Stimulated activated naive CD8-positive, alpha-beta T cell treated with anti-CD3 and anti-CD28 coated beads, Interleukin-15, amount 100 ng/mL, for 72 hours (primary cell): ENCODE results near the gene GLYATL1.
"Not testable (repeated sequence)": the region's sequence is repeated elsewhere in the genome, so short reads cannot be mapped to it uniquely, and the experiment has no call there.

ENCODE experiments used
- ATAC-seq: fragments of 150-1000 bp; cut with Tn5 transposase; 2 replicates; pipeline ENCODE4 v1.10.0; 2021; ENCODE audit warnings: mild to moderate bottlenecking, moderate library complexity
- DNase-seq, 2 donors: peaks; one replicate each; pipeline ENCODE4 v3.0.0; 2021 to 2022
- H3K27ac Mint-ChIP-seq, 2 donors: one replicate each; pipeline ENCODE4 v1.8.0; 2022; ENCODE audit warnings: mild to moderate bottlenecking in 2 of 2, mixed read lengths in 2 of 2, moderate library complexity in 2 of 2
- H3K27me3 Mint-ChIP-seq: one replicate; pipeline ENCODE4 v1.8.0; 2022; ENCODE audit warnings: mixed read lengths
- H3K4me1 Mint-ChIP-seq: one replicate; pipeline ENCODE4 v1.8.0; 2022; ENCODE audit warnings: mild to moderate bottlenecking, mixed read lengths
- H3K4me3 Mint-ChIP-seq, 2 donors: one replicate each; pipeline ENCODE4 v1.8.0; 2022; ENCODE audit warnings: mild to moderate bottlenecking in 2 of 2, mixed read lengths in 2 of 2, moderate library complexity in 1 of 2
- H3K9me3 Mint-ChIP-seq, 2 donors: one replicate each; pipeline ENCODE4 v1.8.0; 2022; ENCODE audit warnings: mixed read lengths in 2 of 2

GLYATL1 gene

GRCh38 chr11:58945663-58946062 lies 6.4 kb downstream of the GLYATL1 start:
- Mint-ChIP-seq H3K27me3 (peaks cover 7% of the 10 kb centered on the region), H3K4me3 (no peak overlapping the region), H3K9me3 (no peaks in the 10 kb centered on the region), H3K4me1 (no peaks in the 10 kb centered on the region), H3K27ac (no peak overlapping the region)
- ATAC-seq (no peak), DNase-seq (no peak)

DNA sequence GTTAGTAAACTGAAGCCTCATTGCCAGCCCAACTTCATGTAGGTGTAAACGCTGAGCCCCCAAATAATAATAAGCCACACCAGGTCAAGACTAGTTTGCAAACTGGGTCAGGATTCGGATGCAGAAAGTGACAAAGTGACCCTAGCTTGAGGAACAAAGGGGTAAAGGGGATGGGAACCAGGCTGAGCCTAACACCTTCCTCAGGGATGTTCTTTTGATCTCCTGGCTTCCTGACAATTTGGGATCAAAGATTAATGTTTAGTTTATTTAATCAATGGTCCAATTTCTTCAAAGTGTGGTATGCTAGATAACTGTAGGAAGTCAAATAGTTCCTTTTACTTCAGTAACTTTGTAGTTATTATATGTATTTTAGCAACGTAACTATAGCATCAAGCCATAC lies 9.9 kb downstream of the GLYATL1 start:
- H3K27ac Mint-ChIP-seq: no peak overlapping the region
- no peaks in the 10 kb centered on the region for H3K9me3 Mint-ChIP-seq
- H3K4me1 Mint-ChIP-seq: no peaks in the 10 kb centered on the region
- no peak for ATAC-seq
- no peak overlapping the region for H3K4me3 Mint-ChIP-seq
- no peak for DNase-seq
- peaks cover 10% of the 10 kb centered on the region for H3K27me3 Mint-ChIP-seq

DNA sequence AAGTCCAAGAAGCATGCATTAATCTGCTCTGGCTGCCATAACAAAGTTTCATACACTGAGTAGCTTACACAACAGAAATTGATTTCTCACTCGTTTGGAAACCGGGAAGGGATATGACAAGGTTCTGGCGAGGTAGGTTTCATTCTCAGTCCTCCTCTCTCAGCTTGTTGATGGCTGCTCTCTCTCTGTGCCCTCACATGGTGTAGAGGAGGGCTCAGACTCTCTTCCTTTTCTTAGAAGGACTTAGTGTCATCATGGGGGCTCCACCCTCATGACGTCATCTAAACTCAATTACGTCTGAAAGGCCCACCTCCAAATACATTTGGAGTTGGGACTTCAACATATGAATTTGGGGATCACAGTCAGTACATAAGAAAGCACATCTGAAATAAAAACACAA lies 18.6 kb downstream of the GLYATL1 start:
- DNase-seq (no peak), ATAC-seq (peak; percentile 82)
- no peak overlapping the region for H3K4me3 Mint-ChIP-seq
- no peak overlapping the region for H3K27ac Mint-ChIP-seq
- H3K27me3 Mint-ChIP-seq: peaks cover 18% of the 10 kb centered on the region
- H3K4me1 Mint-ChIP-seq: no peaks in the 10 kb centered on the region
- no peaks in the 10 kb centered on the region for H3K9me3 Mint-ChIP-seq

- DNase-seq (peak; percentile 15 to 26), ATAC-seq (no peak)
- Mint-ChIP-seq H3K27ac (no peak overlapping the region), H3K9me3 (no peaks in the 10 kb centered on the region), H3K4me1 (no peaks in the 10 kb centered on the region), H3K4me3 (no peak overlapping the region), H3K27me3 (peaks cover 16% of the 10 kb centered on the region)
These were observed 19.2 kb downstream of the GLYATL1 start for GRCh38 chr11:58958500-58958899.

GRCh38 chr11:58963551-58964104 lies 24.3 kb downstream of the GLYATL1 start:
- DNase-seq (no peak), ATAC-seq (no peak)
- Mint-ChIP-seq H3K27ac (no peak overlapping the region), H3K4me1 (no peaks in the 10 kb centered on the region), H3K4me3 (no peak overlapping the region), H3K9me3 (no peaks in the 10 kb centered on the region), H3K27me3 (peaks cover 9% of the 10 kb centered on the region)

DNA sequence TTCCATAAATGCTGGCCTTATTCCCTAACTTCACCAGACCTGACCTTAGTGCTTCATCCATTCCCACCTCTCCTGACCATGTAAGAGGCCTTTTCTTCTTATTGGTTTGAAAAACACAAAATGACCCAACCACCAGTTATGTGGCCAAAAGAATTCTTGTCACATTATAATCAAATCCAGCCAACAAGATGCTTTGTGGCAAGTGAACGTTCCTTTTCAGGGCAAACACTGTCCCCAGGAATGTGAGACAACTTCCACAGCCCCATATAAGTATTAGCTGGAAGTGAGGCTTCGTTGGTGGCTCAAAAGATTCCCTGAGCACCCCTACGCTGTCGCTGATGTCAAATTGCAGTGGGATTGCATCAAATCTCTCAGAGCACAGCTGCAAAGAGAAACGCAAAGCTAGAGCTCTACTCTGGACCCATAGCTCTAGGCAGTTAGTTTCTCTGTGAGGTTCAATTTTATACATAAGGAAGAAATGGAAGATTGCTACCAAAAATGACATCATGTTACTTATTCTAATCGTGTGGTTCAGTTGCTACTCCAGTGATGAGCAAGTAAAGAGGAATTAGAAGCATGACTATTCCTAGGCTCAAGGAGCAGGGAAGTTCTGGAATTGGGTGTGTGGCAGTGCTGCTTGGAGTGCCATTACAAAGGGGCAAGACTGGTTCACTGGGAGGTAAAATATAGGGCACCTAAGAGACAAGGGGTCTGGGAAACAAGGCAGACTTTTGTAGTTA lies 26.1 kb downstream of the GLYATL1 start:
- Mint-ChIP-seq H3K27me3 (peaks cover 9% of the 10 kb centered on the region), H3K27ac (no peak overlapping the region), H3K4me1 (no peaks in the 10 kb centered on the region), H3K4me3 (no peak overlapping the region), H3K9me3 (no peaks in the 10 kb centered on the region)
- ATAC-seq: no peak
- no peak for DNase-seq

DNA sequence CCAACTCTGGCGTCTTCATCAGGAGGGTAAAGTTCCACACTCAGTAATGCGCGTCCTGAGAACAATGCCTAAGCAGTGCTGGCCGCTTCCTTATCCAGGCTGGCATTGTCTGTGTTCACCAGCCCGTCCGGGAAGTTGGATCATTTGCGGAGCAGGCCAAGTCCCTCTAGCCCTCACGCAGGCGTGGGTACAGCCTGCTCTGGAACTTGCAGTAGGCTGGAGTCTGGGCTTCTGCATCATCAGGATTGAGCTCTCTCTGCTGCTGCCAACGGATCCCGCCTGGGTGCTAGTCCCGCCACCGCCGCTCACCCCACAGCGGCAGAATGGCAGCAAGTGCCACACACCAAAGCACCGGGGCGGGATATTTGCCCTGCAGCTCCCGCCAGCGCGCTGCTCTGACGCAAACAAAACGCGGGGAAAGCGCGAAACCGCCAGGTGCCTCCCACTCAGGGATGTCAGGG lies 29.0 kb downstream of the GLYATL1 start:
- H3K27me3 Mint-ChIP-seq: peaks cover 9% of the 10 kb centered on the region
- no peaks in the 10 kb centered on the region for H3K4me1 Mint-ChIP-seq
- H3K27ac Mint-ChIP-seq: no peak overlapping the region
- no peaks in the 10 kb centered on the region for H3K9me3 Mint-ChIP-seq
- no peak overlapping the region for H3K4me3 Mint-ChIP-seq
- DNase-seq: no peak
- ATAC-seq: no peak

GRCh38 chr11:58977470-58977869 lies 38.2 kb downstream of the GLYATL1 start:
- Mint-ChIP-seq H3K9me3 (no peaks in the 10 kb centered on the region), H3K4me3 (no peak overlapping the region), H3K27me3 (no peaks in the 10 kb centered on the region), H3K4me1 (no peaks in the 10 kb centered on the region), H3K27ac (no peak overlapping the region)
- ATAC-seq: no peak
- DNase-seq: no peak

GRCh38 chr11:58979222-58979621 lies 39.9 kb downstream of the GLYATL1 start:
- no peak for DNase-seq
- H3K9me3 Mint-ChIP-seq: no peaks in the 10 kb centered on the region
- no peaks in the 10 kb centered on the region for H3K27me3 Mint-ChIP-seq
- H3K4me3 Mint-ChIP-seq: no peak overlapping the region
- no peaks in the 10 kb centered on the region for H3K4me1 Mint-ChIP-seq
- no peak for ATAC-seq
- H3K27ac Mint-ChIP-seq: peak overlapping the region in 1 of 2 donors; percentile 22

DNA sequence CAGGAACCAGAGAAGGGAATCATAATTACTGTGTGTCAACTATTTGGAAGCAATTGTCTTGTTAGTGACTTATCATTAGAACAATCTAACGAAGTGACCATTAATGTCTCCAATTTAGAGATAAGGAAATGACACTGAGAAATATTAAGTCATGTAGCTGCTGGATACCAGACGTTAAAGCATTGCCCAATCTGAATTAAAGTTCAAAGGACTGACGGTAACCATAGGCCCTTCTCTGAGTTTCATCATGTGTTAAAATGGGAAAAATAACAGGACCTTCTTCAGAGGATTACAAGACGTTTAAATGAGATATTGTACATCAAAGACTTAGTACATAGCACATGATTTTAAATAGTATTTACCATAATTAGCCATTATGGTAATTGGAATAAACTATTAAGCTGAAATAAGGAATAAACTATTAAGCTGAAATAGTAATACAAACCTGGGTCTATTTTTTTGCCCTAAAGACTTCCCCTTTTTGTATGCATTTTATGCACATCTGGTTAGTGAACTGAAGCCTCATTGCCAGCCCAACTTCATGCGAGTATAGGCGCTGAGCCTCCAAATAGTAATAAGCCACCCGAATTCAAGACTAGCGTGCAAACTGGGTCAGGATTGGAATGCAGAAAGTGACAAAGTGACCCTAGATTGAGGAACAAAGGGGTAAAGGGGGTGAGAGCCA lies 41.0 kb downstream of the GLYATL1 start:
- no peaks in the 10 kb centered on the region for H3K9me3 Mint-ChIP-seq
- H3K4me3 Mint-ChIP-seq: no peak overlapping the region
- DNase-seq (no peak), ATAC-seq (no peak)
- H3K27ac Mint-ChIP-seq: no peak overlapping the region
- H3K4me1 Mint-ChIP-seq: no peaks in the 10 kb centered on the region
- peaks cover 3% of the 10 kb centered on the region for H3K27me3 Mint-ChIP-seq

DNA sequence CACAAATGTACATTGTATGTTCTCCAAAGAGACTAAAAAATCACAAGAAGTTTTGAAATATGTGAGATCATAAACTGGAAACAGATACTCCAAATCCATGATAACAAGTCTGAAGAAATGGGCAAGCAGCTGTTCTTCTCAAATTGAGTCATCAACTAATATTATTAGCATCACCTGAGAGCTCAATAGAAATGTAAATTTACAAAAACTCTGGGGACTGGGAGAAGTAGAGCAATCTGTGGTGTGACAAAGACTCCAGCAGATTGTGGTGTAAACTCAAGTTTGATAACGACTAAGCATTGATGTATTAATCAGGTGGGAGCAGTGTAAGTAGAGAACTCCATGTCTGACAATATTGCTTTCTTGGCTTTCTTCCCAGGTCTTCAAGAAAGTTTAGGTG lies 53.2 kb downstream of the GLYATL1 start:
- Mint-ChIP-seq H3K4me3 (no peak overlapping the region), H3K27ac (no peak overlapping the region), H3K9me3 (no peaks in the 10 kb centered on the region), H3K27me3 (peaks cover 46% of the 10 kb centered on the region), H3K4me1 (no peaks in the 10 kb centered on the region)
- DNase-seq (no peak), ATAC-seq (no peak)

GRCh38 chr11:58994171-58994570 lies 54.9 kb downstream of the GLYATL1 start:
- H3K9me3 Mint-ChIP-seq: no peaks in the 10 kb centered on the region
- peaks cover 29% of the 10 kb centered on the region for H3K27me3 Mint-ChIP-seq
- no peaks in the 10 kb centered on the region for H3K4me1 Mint-ChIP-seq
- no peak overlapping the region for H3K27ac Mint-ChIP-seq
- DNase-seq (no peak), ATAC-seq (no peak)
- no peak overlapping the region for H3K4me3 Mint-ChIP-seq

DNA sequence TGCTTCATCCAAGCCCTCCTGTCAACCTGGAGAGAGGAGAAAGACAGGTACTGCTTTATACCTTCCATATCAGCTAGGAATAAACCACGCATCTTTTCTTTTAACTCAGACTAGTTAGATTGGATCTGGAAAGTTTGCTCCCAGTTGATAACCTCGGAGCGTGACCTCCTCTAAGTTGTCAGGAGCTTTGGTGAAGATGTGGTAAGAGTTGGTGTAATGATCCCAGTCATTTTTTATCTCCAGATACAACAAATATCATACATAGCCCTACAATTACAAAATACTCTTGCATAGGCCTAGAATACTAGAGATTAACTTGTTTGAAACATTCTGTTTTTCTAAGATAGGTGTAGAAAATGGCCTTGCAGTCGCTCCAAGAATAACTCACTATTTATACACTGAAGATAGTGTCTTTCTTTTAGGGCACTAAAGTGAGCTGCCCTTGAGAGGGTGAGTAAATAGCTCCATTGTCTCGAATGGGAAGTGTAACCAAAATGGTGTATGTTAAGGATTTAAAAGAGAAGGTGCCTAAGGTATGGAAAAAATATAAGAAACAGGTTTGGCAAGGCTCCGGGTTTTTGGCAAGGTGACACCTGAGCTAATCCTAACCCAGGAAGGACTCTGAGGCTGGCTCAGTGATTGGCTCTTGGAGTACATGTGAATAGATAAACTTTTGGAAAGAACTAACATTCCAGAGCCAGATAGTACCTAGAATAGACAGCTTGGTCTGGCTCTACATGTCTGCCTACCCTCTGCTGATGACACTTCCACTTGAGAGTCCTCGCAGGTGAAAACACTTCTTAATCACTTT lies 59.4 kb downstream of the GLYATL1 start:
- H3K27ac Mint-ChIP-seq: peak overlapping the region in 1 of 2 donors; percentile 43
- no peaks in the 10 kb centered on the region for H3K27me3 Mint-ChIP-seq
- DNase-seq: no peak
- H3K4me3 Mint-ChIP-seq: no peak overlapping the region
- ATAC-seq: no peak
- H3K4me1 Mint-ChIP-seq: no peaks in the 10 kb centered on the region
- no peaks in the 10 kb centered on the region for H3K9me3 Mint-ChIP-seq

- H3K4me3 Mint-ChIP-seq: no peak overlapping the region
- H3K4me1 Mint-ChIP-seq: no peaks in the 10 kb centered on the region
- DNase-seq (no peak), ATAC-seq (no peak)
- H3K27ac Mint-ChIP-seq: no peak overlapping the region
- no peaks in the 10 kb centered on the region for H3K9me3 Mint-ChIP-seq
- H3K27me3 Mint-ChIP-seq: no peaks in the 10 kb centered on the region
These were observed 60.0 kb downstream of the GLYATL1 start for GRCh38 chr11:58999291-58999680.

DNA sequence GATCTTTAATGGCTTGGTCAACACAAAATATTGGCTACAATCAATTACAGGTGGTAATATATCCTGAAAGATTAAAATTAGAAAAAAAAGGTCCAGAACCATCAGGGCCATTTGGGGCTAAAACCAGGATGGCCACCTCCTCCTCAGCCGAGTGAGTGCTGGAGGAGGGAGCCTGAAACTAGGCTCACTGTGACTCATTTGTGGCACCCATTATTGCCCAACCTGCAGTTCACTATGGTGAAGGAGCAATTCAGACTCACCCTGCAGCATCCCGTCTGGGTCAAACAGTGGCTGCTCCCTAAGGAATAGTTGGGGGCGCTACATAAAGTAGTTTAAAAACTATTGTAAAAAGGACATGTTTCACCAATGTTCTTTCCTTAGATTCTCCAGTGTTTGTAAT lies 60.7 kb downstream of the GLYATL1 start:
- Mint-ChIP-seq H3K4me3 (no peak overlapping the region), H3K27ac (no peak overlapping the region), H3K4me1 (no peaks in the 10 kb centered on the region), H3K9me3 (no peaks in the 10 kb centered on the region), H3K27me3 (no peaks in the 10 kb centered on the region)
- DNase-seq (no peak), ATAC-seq (no peak)

DNA sequence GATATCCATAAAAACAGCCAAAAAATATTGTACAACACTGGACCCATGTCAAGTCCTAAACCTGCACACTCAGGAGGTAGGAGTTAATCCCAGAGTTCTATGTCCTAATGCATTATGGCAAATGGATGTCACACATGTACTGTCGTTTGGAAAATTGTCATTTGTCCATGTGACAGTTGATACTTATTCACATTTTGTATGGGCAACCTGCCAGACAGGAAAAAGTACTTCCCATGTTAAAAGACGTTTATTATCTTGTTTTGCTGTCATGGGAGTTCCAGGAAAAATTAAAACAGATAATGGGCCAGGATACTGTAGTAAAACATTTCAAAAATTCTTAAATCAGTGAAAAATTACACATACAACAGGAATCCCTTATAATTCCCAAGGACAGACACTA lies 62.7 kb downstream of the GLYATL1 start:
- ATAC-seq: not testable (repeated sequence)

More for the DNA sequence above, 62.7 kb downstream of the GLYATL1 start:
- not testable (repeated sequence) for H3K27ac Mint-ChIP-seq, H3K9me3 Mint-ChIP-seq, DNase-seq, H3K4me3 Mint-ChIP-seq, H3K27me3 Mint-ChIP-seq, H3K4me1 Mint-ChIP-seq
